MM.1S (cell line): ENCODE results near the gene FNDC11.
"Not testable (repeated sequence)": the region's sequence is repeated elsewhere in the genome, so short reads cannot be mapped to it uniquely, and the experiment has no call there.

ENCODE experiments used
- DNase-seq: peaks from one replicate; pipeline ENCODE4 v3.0.0-alpha.2; 2015
- H2AFZ ChIP-seq: fragments of 300-600 bp; sonication (generic); 2 replicates; pipeline ENCODE4 v1.6.0; 2016; ENCODE audit warnings: antibody characterized with exemption, low read length
- H3F3A ChIP-seq: fragments of 300-600 bp; sonication (generic); 2 replicates; pipeline ENCODE4 v1.6.1; 2016; ENCODE audit warnings: mild to moderate bottlenecking, antibody characterized with exemption, low read length, moderate library complexity, mixed read lengths; ENCODE audit not compliant: insufficient read depth
- H3K27ac ChIP-seq: fragments of 300-600 bp; sonication (generic); 2 replicates; pipeline ENCODE4 v1.5.1; 2016; ENCODE audit warnings: mild to moderate bottlenecking, low read length
- H3K27me3 ChIP-seq: fragments of 300-600 bp; sonication (generic); replicated peaks from 2 replicates; pipeline ENCODE4 v1.6.0; 2016; ENCODE audit warnings: low read length; ENCODE audit not compliant: insufficient read depth
- H3K36me3 ChIP-seq: fragments of 300-600 bp; sonication (generic); replicated peaks from 2 replicates; pipeline ENCODE4 v1.6.1; 2016; ENCODE audit warnings: mild to moderate bottlenecking, low read length, mixed read lengths; ENCODE audit not compliant: insufficient read depth
- H3K4me1 ChIP-seq: fragments of 300-600 bp; sonication (generic); 2 replicates; pipeline ENCODE4 v1.6.1; 2016; ENCODE audit warnings: low read length, mixed read lengths
- H3K4me2 ChIP-seq: fragments of 300-600 bp; sonication (generic); 2 replicates; pipeline ENCODE4 v1.6.0; 2016; ENCODE audit warnings: low read depth, low read length
- H3K4me3 ChIP-seq: fragments of 300-600 bp; sonication (generic); 2 replicates; pipeline ENCODE4 v1.5.1; 2016; ENCODE audit warnings: low read length, mixed read lengths
- H3K79me2 ChIP-seq: fragments of 300-600 bp; sonication (generic); 2 replicates; pipeline ENCODE4 v1.6.1; 2016; ENCODE audit warnings: mixed run types, low read length, mixed read lengths
- H3K9ac ChIP-seq: fragments of 300-600 bp; sonication (generic); 2 replicates; pipeline ENCODE4 v1.6.1; 2016; ENCODE audit warnings: low read length, mixed read lengths
- H3K9me2 ChIP-seq: fragments of 300-600 bp; sonication (generic); replicated peaks from 2 replicates; pipeline ENCODE4 v1.6.1; 2016; ENCODE audit warnings: mild to moderate bottlenecking, low read length, mixed read lengths; ENCODE audit not compliant: insufficient read depth
- H3K9me3 ChIP-seq: fragments of 300-600 bp; sonication (generic); replicated peaks from 2 replicates; pipeline ENCODE4 v1.6.1; 2016; ENCODE audit warnings: mild to moderate bottlenecking, low read length, mixed read lengths; ENCODE audit not compliant: insufficient read depth
- H4K20me1 ChIP-seq: fragments of 300-600 bp; sonication (generic); 2 replicates; pipeline ENCODE4 v1.6.1; 2016; ENCODE audit warnings: mild to moderate bottlenecking, low read length, moderate library complexity, mixed read lengths; ENCODE audit not compliant: insufficient read depth
- EZH2 ChIP-seq: fragments of 300-600 bp; sonication (generic); optimal IDR thresholded peaks from 2 replicates; pipeline ENCODE3; 2017; ENCODE audit warnings: low read depth, mild to moderate bottlenecking, antibody characterized with exemption, low read length, mixed read lengths
- EZH2phosphoT487 ChIP-seq: fragments of 300-600 bp; sonication (generic); IDR thresholded peaks from 2 replicates; pipeline ENCODE4 v1.6.1; 2018; ENCODE audit warnings: antibody characterized with exemption, low read length
- TF ChIP-seq, protein P1 (sequence below): fragments of 300-600 bp; sonication (generic); IDR thresholded peaks from 2 replicates; pipeline ENCODE4 v1.5.1; 2016; ENCODE audit warnings: antibody characterized with exemption, low read length, mixed read lengths

The FNDC11 gene

DNA sequence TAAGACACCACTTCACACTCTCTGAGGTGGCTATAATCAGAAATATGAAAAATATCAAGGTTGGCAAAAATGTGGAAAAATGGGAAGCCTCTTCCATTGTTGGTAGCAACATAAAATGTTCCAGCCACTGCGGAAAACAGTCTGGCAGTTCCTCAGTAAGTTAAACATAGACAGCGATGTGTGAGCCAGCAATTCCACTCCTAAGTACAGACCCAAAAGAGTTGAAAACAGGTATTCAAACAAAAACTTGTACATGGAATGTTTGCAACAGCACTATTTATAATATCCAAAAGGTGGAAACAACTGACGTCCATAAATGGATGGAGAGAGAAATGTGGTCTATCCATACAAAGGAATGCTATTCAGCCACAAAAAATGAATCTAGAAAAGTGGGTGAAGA lies 40.8 kb upstream of the FNDC11 start:
- no peak overlapping the region for H2AFZ ChIP-seq
- no peak overlapping the region for H3K27ac ChIP-seq
- H3K4me2 ChIP-seq, result no peak overlapping the region
- H3K9ac ChIP-seq, result no peak overlapping the region
- DNase-seq, result no peak
- peaks cover 92% of the 10 kb centered on the region for H3K27me3 ChIP-seq
- H3K79me2 ChIP-seq, result no peaks in the 10 kb centered on the region
- H4K20me1 ChIP-seq, result no peaks in the 10 kb centered on the region
- no peaks in the 10 kb centered on the region for H3K4me1 ChIP-seq
- H3F3A ChIP-seq, result no peaks in the 10 kb centered on the region
- H3K9me3 ChIP-seq, result 0 out of 2 replicates have a peak, but pooled peaks cover 2% of the 10 kb centered on the region
- TF ChIP-seq EZH2phosphoT487 (no peak), EZH2 (no peak)
- TF ChIP-seq, protein P1, sequence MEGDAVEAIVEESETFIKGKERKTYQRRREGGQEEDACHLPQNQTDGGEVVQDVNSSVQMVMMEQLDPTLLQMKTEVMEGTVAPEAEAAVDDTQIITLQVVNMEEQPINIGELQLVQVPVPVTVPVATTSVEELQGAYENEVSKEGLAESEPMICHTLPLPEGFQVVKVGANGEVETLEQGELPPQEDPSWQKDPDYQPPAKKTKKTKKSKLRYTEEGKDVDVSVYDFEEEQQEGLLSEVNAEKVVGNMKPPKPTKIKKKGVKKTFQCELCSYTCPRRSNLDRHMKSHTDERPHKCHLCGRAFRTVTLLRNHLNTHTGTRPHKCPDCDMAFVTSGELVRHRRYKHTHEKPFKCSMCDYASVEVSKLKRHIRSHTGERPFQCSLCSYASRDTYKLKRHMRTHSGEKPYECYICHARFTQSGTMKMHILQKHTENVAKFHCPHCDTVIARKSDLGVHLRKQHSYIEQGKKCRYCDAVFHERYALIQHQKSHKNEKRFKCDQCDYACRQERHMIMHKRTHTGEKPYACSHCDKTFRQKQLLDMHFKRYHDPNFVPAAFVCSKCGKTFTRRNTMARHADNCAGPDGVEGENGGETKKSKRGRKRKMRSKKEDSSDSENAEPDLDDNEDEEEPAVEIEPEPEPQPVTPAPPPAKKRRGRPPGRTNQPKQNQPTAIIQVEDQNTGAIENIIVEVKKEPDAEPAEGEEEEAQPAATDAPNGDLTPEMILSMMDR, result no peak
- no peaks in the 10 kb centered on the region for H3K9me2 ChIP-seq
- no peak overlapping the region for H3K4me3 ChIP-seq
- no peaks in the 10 kb centered on the region for H3K36me3 ChIP-seq

DNA sequence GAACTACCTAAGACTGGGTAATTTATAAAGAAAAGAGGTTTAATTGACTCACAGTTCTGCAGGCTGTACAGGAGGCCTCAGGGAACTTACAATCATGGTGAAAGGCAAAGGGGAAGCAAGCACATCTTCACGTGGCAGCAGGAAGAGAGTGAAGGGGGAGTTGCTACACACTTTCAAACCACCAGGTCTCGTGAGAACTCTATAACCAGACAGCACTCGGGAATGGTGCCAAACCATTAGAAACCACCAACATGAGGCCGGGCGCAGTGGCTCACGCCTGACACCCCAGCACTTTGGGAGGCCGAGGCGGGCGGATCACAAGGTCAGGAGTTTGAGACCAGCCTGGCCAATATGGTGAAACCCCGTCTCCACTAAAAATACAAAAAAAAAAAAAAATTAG lies 39.4 kb upstream of the FNDC11 start:
- H3K9me2 ChIP-seq, H3K36me3 ChIP-seq, H3F3A ChIP-seq, DNase-seq, H3K4me2 ChIP-seq, H3K4me3 ChIP-seq, H3K79me2 ChIP-seq, H3K9ac ChIP-seq, H3K4me1 ChIP-seq, H3K9me3 ChIP-seq, H3K27ac ChIP-seq, H2AFZ ChIP-seq, H4K20me1 ChIP-seq: not testable (repeated sequence)
- peaks cover 93% of the 10 kb centered on the region for H3K27me3 ChIP-seq

DNA sequence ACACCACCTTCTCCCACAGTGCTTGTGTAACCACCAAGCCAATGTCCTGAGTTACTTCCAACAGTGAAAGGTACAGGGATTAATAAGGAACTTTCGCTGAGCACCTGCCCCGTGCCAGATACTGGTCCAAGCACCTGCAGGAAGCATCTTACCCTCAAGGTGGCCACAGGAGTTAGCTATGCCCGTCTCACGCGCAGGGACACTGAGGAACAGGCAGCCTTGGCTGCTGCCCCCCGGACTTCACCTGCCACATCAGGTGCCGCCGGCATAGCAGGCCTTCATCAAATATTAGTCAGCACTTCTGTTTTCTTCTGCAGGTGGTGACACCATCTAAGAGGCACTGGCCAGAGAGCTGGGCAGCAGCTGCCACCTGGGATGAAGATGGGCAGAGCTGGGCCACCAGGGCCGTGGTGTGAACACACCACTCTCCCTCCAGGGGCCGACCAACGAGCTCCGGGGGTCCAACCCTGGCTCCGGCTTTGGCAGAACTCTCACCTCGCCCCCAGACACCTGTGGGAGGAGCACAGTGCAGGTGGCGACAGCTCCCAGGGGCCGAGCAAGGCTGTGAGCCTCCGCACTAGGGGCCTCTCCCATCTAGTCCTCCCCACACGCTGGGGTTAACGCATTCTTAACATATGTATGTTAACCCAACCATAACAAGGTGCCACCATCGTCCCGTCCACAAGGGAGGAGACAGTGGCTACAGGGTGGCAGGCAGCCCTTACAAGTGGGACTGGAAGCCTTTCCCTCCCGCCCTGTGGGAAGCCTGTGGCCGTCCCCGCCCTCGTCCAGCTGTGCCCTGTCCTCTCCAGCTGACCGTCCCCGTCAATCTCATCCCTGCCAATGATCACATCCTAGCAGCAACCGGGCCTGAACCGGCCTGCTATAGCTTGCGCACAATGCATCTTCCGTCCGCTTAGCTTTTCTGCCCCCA lies 36.3 kb upstream of the FNDC11 start:
- H3K27me3 ChIP-seq, result peaks cover 65% of the 10 kb centered on the region
- no peak overlapping the region for H3K27ac ChIP-seq
- no peaks in the 10 kb centered on the region for H3K36me3 ChIP-seq
- no peak overlapping the region for H2AFZ ChIP-seq
- H4K20me1 ChIP-seq, result no peaks in the 10 kb centered on the region
- H3F3A ChIP-seq, result no peaks in the 10 kb centered on the region
- H3K9me2 ChIP-seq, result no peaks in the 10 kb centered on the region
- H3K9me3 ChIP-seq, result 0 out of 2 replicates have a peak, but pooled peaks cover 2% of the 10 kb centered on the region
- no peak overlapping the region for H3K9ac ChIP-seq
- TF ChIP-seq EZH2phosphoT487 (no peak), EZH2 (no peak)
- TF ChIP-seq, protein P1, result no peak
- H3K4me1 ChIP-seq, result 0 out of 2 replicates have a peak, but pooled peaks cover 4% of the 10 kb centered on the region
- H3K4me2 ChIP-seq, result no peak overlapping the region
- no peak for DNase-seq
- peaks cover 15% of the 10 kb centered on the region for H3K79me2 ChIP-seq
- H3K4me3 ChIP-seq, result no peak overlapping the region

DNA sequence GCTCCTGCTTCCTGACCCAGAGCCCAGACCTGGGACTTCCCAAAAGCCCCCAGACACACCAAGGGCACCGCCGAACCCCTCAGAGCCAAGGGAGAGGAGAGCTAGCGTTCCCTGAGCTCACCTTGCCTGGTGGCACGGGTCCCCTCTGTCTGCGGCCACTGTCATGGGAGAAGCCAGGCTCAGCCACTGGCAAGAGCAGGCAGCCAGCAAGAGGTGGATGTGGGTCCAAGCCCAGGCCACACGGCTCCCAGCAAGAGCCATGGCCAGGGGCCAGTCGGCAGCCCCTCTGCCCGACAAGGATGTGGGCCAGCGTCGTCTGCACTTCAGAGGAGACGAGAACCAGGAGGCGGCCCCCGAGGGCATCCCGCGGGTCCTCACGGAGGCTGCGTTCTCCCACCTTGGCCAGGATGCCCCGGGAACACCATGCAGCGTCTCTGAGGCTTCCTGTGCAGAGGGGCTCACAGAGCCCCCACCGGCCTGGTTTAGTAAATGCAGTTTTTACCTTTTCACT lies 35.6 kb upstream of the FNDC11 start:
- Histone ChIP-seq H2AFZ (no peak overlapping the region), H3F3A (no peaks in the 10 kb centered on the region), H3K4me1 (0 out of 2 replicates have a peak, but pooled peaks cover 4% of the 10 kb centered on the region), H3K4me3 (no peak overlapping the region), H3K27ac (no peak overlapping the region), H3K4me2 (no peak overlapping the region), H4K20me1 (no peaks in the 10 kb centered on the region), H3K36me3 (no peaks in the 10 kb centered on the region), H3K79me2 (peaks cover 15% of the 10 kb centered on the region), H3K9me3 (0 out of 2 replicates have a peak, but pooled peaks cover 2% of the 10 kb centered on the region), H3K9ac (no peak overlapping the region), H3K27me3 (peaks cover 57% of the 10 kb centered on the region), H3K9me2 (no peaks in the 10 kb centered on the region)
- no peak for TF ChIP-seq EZH2
- TF ChIP-seq, protein P1, result no peak
- TF ChIP-seq EZH2phosphoT487, result no peak
- no peak for DNase-seq
